SK-N-SH treated with all-trans-retinoic acid at 6 μM for 48 hours (cell line): ENCODE results near the gene DPYSL4.

ENCODE experiments used
- ARNTL ChIP-seq: fragments of 450-650 bp; formaldehyde crosslinking; IDR thresholded peaks from 2 replicates; pipeline ENCODE4 v1.5.0; 2020; ENCODE audit warnings: low read depth, mild to moderate bottlenecking, moderate library complexity, borderline replicate concordance
- CSDC2 ChIP-seq: fragments of 250-450 bp; sonication (Bioruptor Pico); IDR thresholded peaks from 2 replicates; pipeline ENCODE4 v1.5.0; 2020; ENCODE audit warnings: mild to moderate bottlenecking, moderate library complexity
- GLIS3 ChIP-seq: fragments of 250-450 bp; sonication (Bioruptor Pico); IDR thresholded peaks from 2 replicates; pipeline ENCODE4 v1.5.0; 2020; ENCODE audit warnings: mild to moderate bottlenecking, moderate library complexity
- ISL1 ChIP-seq: fragments of 250-450 bp; sonication (Bioruptor Pico); IDR thresholded peaks from 2 replicates; pipeline ENCODE4 v2.1.2; 2022; ENCODE audit warnings: mild to moderate bottlenecking, moderate library complexity
- SNAI2 ChIP-seq: fragments of 250-450 bp; sonication (Bioruptor Pico); IDR thresholded peaks from 2 replicates; pipeline ENCODE4 v1.5.0; 2020; ENCODE audit warnings: mild to moderate bottlenecking, moderate library complexity
- ZC3H10 ChIP-seq: fragments of 250-450 bp; sonication (Bioruptor Pico); IDR thresholded peaks from 2 replicates; pipeline ENCODE4 v1.5.1; 2021; ENCODE audit warnings: mild to moderate bottlenecking, moderate library complexity
- ZFP3 ChIP-seq: fragments of 250-450 bp; sonication (Bioruptor Pico); IDR thresholded peaks from 2 replicates; pipeline ENCODE4 v1.5.0; 2020; ENCODE audit warnings: mild to moderate bottlenecking, moderate library complexity
- TF ChIP-seq, protein P1 (sequence below): fragments of 250-450 bp; sonication (Bioruptor Pico); IDR thresholded peaks from 2 replicates; pipeline ENCODE4 v1.8.0; 2020; ENCODE audit warnings: mild to moderate bottlenecking, moderate library complexity, borderline replicate concordance

DNA sequence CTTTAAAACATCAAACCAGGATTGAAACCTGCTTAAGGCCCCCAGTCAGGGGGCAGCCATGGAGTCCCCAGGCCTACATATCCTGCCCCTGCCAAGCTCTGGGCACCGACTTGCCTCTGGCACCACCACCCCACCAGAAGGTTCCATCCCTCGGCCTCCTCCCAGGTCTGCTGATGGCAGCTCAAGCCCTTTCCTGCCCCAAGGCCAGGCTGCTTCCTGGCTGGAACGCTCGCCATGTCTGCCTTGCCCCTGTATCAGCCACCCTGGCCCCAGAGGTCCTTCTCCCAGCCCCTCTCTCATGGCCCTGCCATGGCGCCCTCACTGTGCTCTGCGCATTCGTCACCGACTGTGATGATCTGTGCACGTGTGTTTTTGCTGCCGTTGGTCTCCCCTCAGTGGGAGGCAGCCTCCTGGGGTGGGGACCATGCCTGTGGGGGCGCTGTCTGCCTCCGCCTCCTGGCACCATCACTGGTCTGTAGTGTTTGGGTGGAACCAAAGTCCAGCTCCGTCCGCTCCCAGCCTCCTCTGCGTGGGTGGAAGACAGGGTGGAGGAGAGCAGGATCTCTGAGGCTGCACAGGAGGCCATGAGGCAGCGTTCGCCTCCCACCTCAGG is 3.2 kb downstream of the DPYSL4 start:
- TF ChIP-seq ISL1 (CRISPR knock-in tag) (no peak), ZC3H10 (CRISPR knock-in tag) (no peak), SNAI2 (CRISPR knock-in tag) (no peak), ZFP3 (CRISPR knock-in tag) (no peak), GLIS3 (no peak), ARNTL (no peak), CSDC2 (CRISPR knock-in tag) (no peak)
- TF ChIP-seq, protein P1, sequence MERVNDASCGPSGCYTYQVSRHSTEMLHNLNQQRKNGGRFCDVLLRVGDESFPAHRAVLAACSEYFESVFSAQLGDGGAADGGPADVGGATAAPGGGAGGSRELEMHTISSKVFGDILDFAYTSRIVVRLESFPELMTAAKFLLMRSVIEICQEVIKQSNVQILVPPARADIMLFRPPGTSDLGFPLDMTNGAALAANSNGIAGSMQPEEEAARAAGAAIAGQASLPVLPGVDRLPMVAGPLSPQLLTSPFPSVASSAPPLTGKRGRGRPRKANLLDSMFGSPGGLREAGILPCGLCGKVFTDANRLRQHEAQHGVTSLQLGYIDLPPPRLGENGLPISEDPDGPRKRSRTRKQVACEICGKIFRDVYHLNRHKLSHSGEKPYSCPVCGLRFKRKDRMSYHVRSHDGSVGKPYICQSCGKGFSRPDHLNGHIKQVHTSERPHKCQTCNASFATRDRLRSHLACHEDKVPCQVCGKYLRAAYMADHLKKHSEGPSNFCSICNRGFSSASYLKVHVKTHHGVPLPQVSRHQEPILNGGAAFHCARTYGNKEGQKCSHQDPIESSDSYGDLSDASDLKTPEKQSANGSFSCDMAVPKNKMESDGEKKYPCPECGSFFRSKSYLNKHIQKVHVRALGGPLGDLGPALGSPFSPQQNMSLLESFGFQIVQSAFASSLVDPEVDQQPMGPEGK (CRISPR knock-in tag): no peak
